HepG2 (cell line): ENCODE data around the gene DNLZ. TPM values are rescaled to one million over a fixed set of nuclear protein-coding genes. Genes with fewer than 3 reads are reported as not detected.
A peak's percentile ranks its signal among the peaks of the same experiment; 100 is the strongest.

Experiments used
- ATAC-seq: fragments of 200-7000 bp; cut with Tn5 transposase; 3 replicates; pipeline ENCODE4 v1.9.1; 2020; ENCODE audit warnings: mild to moderate bottlenecking, moderate library complexity
- BruUV-seq: library from RNA; stranded (reverse); fragments of 400-500 nt; replicated peaks from 2 replicates; lab custom pipeline; 2021; lab: Mats Ljungman, UMichigan
- CTCF ChIA-PET: fragments of 300-600 bp; formaldehyde crosslinking; extraction: SDS; loops from one replicate; lab custom pipeline; 2021; ENCODE audit warnings: low total read pairs, inconsistent platforms, low intra/inter-chr PET ratio; lab: Yijun Ruan, JAX
- POLR2A ChIA-PET: fragments of 350-600 bp; sonication (Branson Sonifier 250); formaldehyde crosslinking; loops from one replicate; lab custom pipeline; 2020; ENCODE audit warnings: antibody characterized with exemption, inconsistent platforms; lab: Yijun Ruan, JAX
- DNase-seq: peaks from one replicate; pipeline ENCODE4 v3.0.0-alpha.2; 2015; ENCODE audit warnings: low spot score
- FAIRE-seq: peaks from 3 replicates; lab custom pipeline; 2011; peaks lifted over from hg19 to GRCh38; lab: Jason Lieb, UNC
- H2AFZ ChIP-seq: one replicate; pipeline ENCODE4 v1.6.1; 2011; ENCODE audit warnings: low read length, inconsistent platforms
- H3K27ac ChIP-seq: fragments of 300-600 bp; 3 replicates; pipeline ENCODE4 v1.8.0; 2011; ENCODE audit warnings: mixed run types, mild to moderate bottlenecking, mixed read lengths, low read length, inconsistent platforms; ENCODE audit not compliant: insufficient read depth; ENCODE audit errors: extremely low read length
- H3K27me3 ChIP-seq, 2 experiments: fragments of 200-600 bp in 1 of 2; 2 replicates in 1 of 2; 3 replicates in 1 of 2; pipeline versions ENCODE4 v1.6.0 to v1.8.0; 2011; ENCODE audit warnings: low read length in 2 of 2, mild to moderate bottlenecking in 2 of 2, moderate library complexity in 2 of 2, inconsistent platforms in 1 of 2; ENCODE audit not compliant: insufficient read depth in 2 of 2, control insufficient read depth in 1 of 2
- H3K36me3 ChIP-seq, 2 experiments: fragments of 200-600 bp in 1 of 2; replicated peaks in 1 of 2; 2 replicates in 1 of 2; 3 replicates in 1 of 2; pipeline versions ENCODE4 v1.5.1 to v1.8.0; 2011; ENCODE audit warnings: low read length in 2 of 2, inconsistent platforms in 1 of 2; ENCODE audit not compliant: insufficient read depth in 2 of 2, control insufficient read depth in 1 of 2
- H3K4me1 ChIP-seq: 2 replicates; pipeline ENCODE4 v1.5.1; 2012; ENCODE audit warnings: low read length, inconsistent platforms; ENCODE audit not compliant: insufficient read depth
- H3K4me2 ChIP-seq: 2 replicates; pipeline ENCODE4 v1.6.0; 2011; ENCODE audit warnings: low read depth, low read length, inconsistent platforms
- H3K4me3 ChIP-seq, 3 experiments: fragments of 200-600 bp in 1 of 3; sonication (generic), shearing (Covaris generic) in 1 of 3; replicated peaks in 1 of 3; 2 replicates each; pipeline ENCODE4 v1.5.1; 2011 to 2016; ENCODE audit warnings: low read length in 3 of 3, inconsistent platforms in 2 of 3, low read depth in 2 of 3, mild to moderate bottlenecking in 2 of 3, control low read depth in 1 of 3, mixed read lengths in 1 of 3; ENCODE audit not compliant: insufficient read depth in 1 of 3
- H3K79me2 ChIP-seq: one replicate; pipeline ENCODE4 v1.6.1; 2011; ENCODE audit warnings: low read length, inconsistent platforms; ENCODE audit not compliant: insufficient read depth
- H3K9ac ChIP-seq: 2 replicates; pipeline ENCODE4 v1.6.0; 2011; ENCODE audit warnings: mild to moderate bottlenecking, low read depth, low read length, inconsistent platforms; ENCODE audit not compliant: insufficient read depth
- H3K9me3 ChIP-seq: 2 replicates; pipeline ENCODE4 v1.5.1; 2012; ENCODE audit warnings: mild to moderate bottlenecking, low read length
- H4K20me1 ChIP-seq: 2 replicates; pipeline ENCODE4 v1.6.0; 2011; ENCODE audit warnings: inconsistent platforms, mild to moderate bottlenecking, low read length, moderate library complexity; ENCODE audit not compliant: insufficient read depth
- AGO2 ChIP-seq: fragments of 200-400 bp; formaldehyde crosslinking; optimal IDR thresholded peaks from 2 replicates; pipeline ENCODE3; 2017; ENCODE audit warnings: mild to moderate bottlenecking, low read depth, low read length, moderate library complexity
- FIP1L1 ChIP-seq: fragments of 200-400 bp; formaldehyde crosslinking; IDR thresholded peaks from 2 replicates; pipeline ENCODE4 v1.6.1; 2018; ENCODE audit warnings: low read depth, mild to moderate bottlenecking, low read length, moderate library complexity, borderline replicate concordance; ENCODE audit not compliant: insufficient read depth
- HNRNPUL1 ChIP-seq: fragments of 200-400 bp; formaldehyde crosslinking; IDR thresholded peaks from 2 replicates; pipeline ENCODE4 v1.6.1; 2017; ENCODE audit warnings: low read depth, mild to moderate bottlenecking, low read length, moderate library complexity
- POLR2A ChIP-seq, 2 experiments: IDR thresholded peaks; 2 replicates each; pipeline ENCODE4 v1.6.1; 2011; ENCODE audit warnings: low read depth in 2 of 2, low read length in 2 of 2, mild to moderate bottlenecking in 1 of 2, moderate library complexity in 1 of 2; ENCODE audit not compliant: insufficient read depth in 1 of 2
- RBFOX2 ChIP-seq: fragments of 200-400 bp; formaldehyde crosslinking; IDR thresholded peaks from 2 replicates; pipeline ENCODE4 v1.6.1; 2017; ENCODE audit warnings: low read depth, mild to moderate bottlenecking, low read length
- ZNF431 ChIP-seq: sonication (generic); formaldehyde crosslinking; IDR thresholded peaks from 2 replicates; pipeline ENCODE4 v1.9.0; 2022; ENCODE audit warnings: missing genetic modification reagents, low read depth, mild to moderate bottlenecking, borderline replicate concordance
- WGBS: methylation state at CpG from one replicate; pipeline ENCODE4 v1.1.6; 2017; ENCODE audit warnings: low lambda C conversion rate; 5-methylcytosine and 5-hydroxymethylcytosine counted together
- in situ Hi-C: cut with HindIII; loops from 2 replicates; pipeline ENCODE4 v1.10.0; 2017; ENCODE audit warnings: low pct_unique_long_range_greater_than_20kb; ENCODE audit not compliant: extremely low pct_ligation_motif_present
- intact Hi-C: fragments of 100-400 bp; cut with micrococcal nuclease; formaldehyde crosslinking; loops from one replicate; pipeline ENCODE4 v1.10.0; 2022; ENCODE audit not compliant: unreplicated experiment
- polyA plus RNA-seq, 8 experiments: library from polyadenylated mRNA; depleted of rRNA in 3 of 8; stranded (reverse) in 7 of 8; unstranded in 1 of 8; fragments of >200 nt; fragmentation: Illumina TruSeq in 4 of 8; extraction: Trizol in 4 of 8; gene quantifications; 2 replicates each; pipeline versions ENCODE4 v1.2.1 to v1.2.3, GENCODE V29; 2011 to 2016; ENCODE audit warnings: low read depth in 4 of 8, missing spikeins in 1 of 8, mixed read lengths in 1 of 8; ENCODE audit not compliant: insufficient read depth in 1 of 8
- total RNA-seq, 5 experiments: library from RNA; depleted of rRNA; stranded (reverse); fragments of >200 nt; fragmentation: Illumina TruSeq; extraction: Trizol; gene quantifications; 2 replicates each; pipeline ENCODE4 v1.2.3, GENCODE V29; 2016; ENCODE audit warnings: low read depth in 1 of 5
- TF ChIP-seq, protein P1 (sequence below): sonication (generic); formaldehyde crosslinking; IDR thresholded peaks from 2 replicates; pipeline ENCODE4 v1.4.0; 2020; ENCODE audit warnings: missing genetic modification reagents

Gene DNLZ
- total and polyA plus RNA-seq, 2 of the 13 experiments (the other 11 are each of a cell fraction or from before 2014, with no cell fraction given): 3.4 to 8.0 TPM

DNA sequence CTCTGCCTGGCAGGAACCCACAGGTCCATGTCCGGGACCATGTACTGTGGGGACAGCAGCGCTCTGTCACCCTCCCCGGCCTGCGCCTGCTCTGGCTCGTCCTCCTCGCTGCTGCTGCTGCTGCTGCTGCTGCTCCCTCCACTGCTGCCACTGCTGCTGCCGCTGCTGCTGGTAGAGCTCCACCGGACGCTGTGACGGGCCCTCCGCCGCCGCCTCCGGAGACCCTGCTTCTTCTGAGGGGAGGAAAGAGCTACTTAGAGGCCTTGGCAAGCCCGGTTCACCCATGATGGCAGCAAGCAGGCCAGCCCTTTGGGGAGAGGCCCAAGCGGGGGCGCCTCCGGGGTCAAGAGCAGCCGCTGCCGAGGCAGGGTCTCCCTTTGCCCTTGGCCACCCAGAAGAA, 19.9 kb upstream of the DNLZ start:
- TF ChIP-seq RBFOX2: 0 out of 2 replicates have a peak, but pooled peaks have one; percentile 37
- TF ChIP-seq POLR2A (IDR thresholded peaks at IDR 0.05; ENCODE audit: insufficient read depth in 1 of 2, low read depth in 2 of 2, low read length in 2 of 2): no peak
- peak; percentile 41 for TF ChIP-seq AGO2
- TF ChIP-seq, protein P1, sequence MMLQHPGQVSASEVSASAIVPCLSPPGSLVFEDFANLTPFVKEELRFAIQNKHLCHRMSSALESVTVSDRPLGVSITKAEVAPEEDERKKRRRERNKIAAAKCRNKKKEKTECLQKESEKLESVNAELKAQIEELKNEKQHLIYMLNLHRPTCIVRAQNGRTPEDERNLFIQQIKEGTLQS (CRISPR knock-in tag): no peak
- ChIA-PET CTCF (no interaction called here), POLR2A (no interaction called here)
- no peak overlapping the region for H3K4me3 ChIP-seq
- intact Hi-C loops: no loop called here
- no peaks in the 10 kb centered on the region for H3K9me3 ChIP-seq
- 0 out of 2 replicates have a peak, but pooled peaks cover under 1% of the 10 kb centered on the region for H3K4me1 ChIP-seq
- no peak for ATAC-seq
- peaks cover 30 to 60% of the 10 kb centered on the region in 2 experiments; a peak in 4 of 5 replicates for H3K36me3 ChIP-seq
- in situ Hi-C loops: no loop called here
- no peak overlapping the region for H3K9ac ChIP-seq
- no peaks in the 10 kb centered on the region for H3K27me3 ChIP-seq
- FAIRE-seq: no peak
- H4K20me1 ChIP-seq: no peaks in the 10 kb centered on the region
- H3K79me2 ChIP-seq: no peaks in the 10 kb centered on the region
- no peak for DNase-seq
- H3K4me2 ChIP-seq: no peak overlapping the region
- H3K27ac ChIP-seq: no peak overlapping the region
- BruUV-seq: no TSS peak
- no peak overlapping the region for H2AFZ ChIP-seq
- 97% methylated on average over 17 of the region's 20 CpGs for WGBS

DNA sequence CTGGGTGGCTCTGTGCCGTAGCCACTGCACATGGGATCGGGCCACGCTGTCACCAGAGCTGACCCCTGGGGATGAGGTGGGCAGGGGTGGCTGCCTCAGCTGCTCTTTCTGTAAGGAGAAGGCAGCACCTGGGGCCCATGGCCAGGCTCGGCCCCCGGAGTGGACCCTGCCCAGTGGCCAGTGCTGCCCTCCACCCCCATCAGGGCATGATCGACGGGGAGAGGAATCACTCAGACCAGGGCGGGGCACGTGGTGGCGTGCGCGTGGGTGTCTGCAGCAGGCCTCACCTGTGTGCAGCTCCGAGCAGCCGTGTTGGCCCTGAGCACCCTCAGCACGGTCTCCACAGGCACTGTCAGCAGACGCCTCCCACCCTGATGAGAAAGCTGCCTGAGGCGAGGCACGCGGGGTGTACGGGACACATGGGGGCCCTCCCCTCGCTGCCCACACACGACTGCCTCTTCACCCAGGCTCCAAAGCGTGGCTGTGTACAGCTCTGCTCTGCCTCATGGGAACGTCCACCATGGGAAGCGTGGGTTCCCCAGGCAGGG, 18.5 kb upstream of the DNLZ start:
- H3K9me3 ChIP-seq: no peaks in the 10 kb centered on the region
- TF ChIP-seq FIP1L1: no peak
- TF ChIP-seq ZNF431 (CRISPR knock-in tag): no peak
- peak; percentile 42 for TF ChIP-seq AGO2
- TF ChIP-seq HNRNPUL1: no peak
- H3K4me3 ChIP-seq: no peak overlapping the region
- no peak overlapping the region for H2AFZ ChIP-seq
- intact Hi-C loops (no loop called here), in situ Hi-C loops (no loop called here)
- DNase-seq (no peak), FAIRE-seq (no peak), ATAC-seq (no peak)
- H3K27me3 ChIP-seq: no peaks in the 10 kb centered on the region
- ChIA-PET CTCF (no interaction called here), POLR2A (interaction anchor here (1.3 kb wide), 1 partner anchor 19 kb away, joined by 3 read pairs; the partner anchor contains the start of gene DNLZ)
- WGBS: 94% methylated on average over 19 of the region's 25 CpGs
- no peak overlapping the region for H3K27ac ChIP-seq
- H3K4me1 ChIP-seq: 0 out of 2 replicates have a peak, but pooled peaks cover 7% of the 10 kb centered on the region
- no peaks in the 10 kb centered on the region for H4K20me1 ChIP-seq
- H3K9ac ChIP-seq: no peak overlapping the region
- H3K79me2 ChIP-seq: no peaks in the 10 kb centered on the region
- no TSS peak for BruUV-seq
- peaks cover 22 to 48% of the 10 kb centered on the region in 2 experiments; a peak in 3 of 5 replicates for H3K36me3 ChIP-seq
- no peak overlapping the region for H3K4me2 ChIP-seq
